Breast epithelium (tissue), 3 donors: Measurements from ENCODE around the gene WDR1.

ENCODE experiments used
- CTCF ChIP-seq, 3 donors: fragments of 450-650 bp; IDR thresholded peaks; one replicate each; pipeline ENCODE4 v1.5.1; 2016 to 2017; ENCODE audit warnings: antibody characterized with exemption in 3 of 3, mild to moderate bottlenecking in 3 of 3, moderate library complexity in 3 of 3
- POLR2A ChIP-seq: fragments of 450-650 bp; IDR thresholded peaks from one replicate; pipeline ENCODE4 v1.6.1; 2016; ENCODE audit warnings: antibody characterized with exemption, mild to moderate bottlenecking, moderate library complexity
- POLR2AphosphoS5 ChIP-seq, 3 donors: sonication (generic); formaldehyde crosslinking; IDR thresholded peaks; one replicate each; pipeline ENCODE4 v1.6.1; 2017; ENCODE audit warnings: antibody characterized with exemption in 3 of 3

- TF ChIP-seq CTCF (IDR thresholded peaks at IDR 0.05): no peak
- TF ChIP-seq POLR2A: no peak
- no peak for TF ChIP-seq POLR2AphosphoS5 (IDR thresholded peaks at IDR 0.05)
Observed at GRCh38 chr4:10122236-10122932, 5.8 kb upstream of the WDR1 start.
